ENCODE results near the gene SLC34A3.
A peak's percentile ranks its signal among the peaks of the same experiment; 100 is the strongest.
"Not testable (repeated sequence)": the region's sequence is repeated elsewhere in the genome, so short reads cannot be mapped to it uniquely, and the experiment has no call there.

Gene SLC34A3

DNA sequence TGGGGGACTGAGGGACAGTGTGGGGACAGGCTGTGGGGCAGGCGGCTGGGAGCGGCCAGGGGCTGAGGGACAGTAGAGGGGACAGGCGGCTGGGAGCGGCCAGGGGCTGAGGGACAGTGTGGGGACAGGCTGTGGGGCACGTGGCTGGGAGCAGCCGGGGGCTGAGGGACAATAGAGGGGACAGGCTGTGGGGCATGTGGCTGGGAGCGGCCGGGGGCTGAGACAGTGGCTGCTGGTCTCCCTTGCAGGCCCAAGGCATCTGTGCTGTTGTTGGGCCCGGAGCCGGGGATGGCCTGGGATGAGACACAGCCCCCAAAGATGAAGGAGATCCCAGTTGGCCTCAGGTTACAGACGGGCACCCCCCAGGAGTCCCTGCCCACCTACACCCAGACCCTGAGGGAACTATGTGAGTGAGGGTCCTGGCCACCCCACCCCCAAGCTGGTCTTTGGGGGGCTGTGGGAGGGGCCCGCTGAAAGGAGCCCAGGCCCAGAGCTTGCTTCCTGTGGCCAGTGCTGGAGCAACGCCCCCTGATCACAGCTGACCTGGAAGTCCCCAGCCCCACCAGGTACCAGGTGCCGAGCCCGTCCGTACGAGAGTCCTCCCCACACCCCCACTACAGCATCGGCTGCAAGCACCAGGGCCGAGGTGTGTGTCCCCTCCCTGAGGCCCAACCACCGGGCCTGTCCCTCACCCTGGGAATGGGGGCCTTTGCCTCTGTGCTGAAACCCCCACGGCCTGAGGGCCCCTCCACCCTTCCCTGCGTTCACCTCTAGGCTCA is 21.0 kb downstream of the SLC34A3 start:
- no peaks in the 10 kb centered on the region for H3K9me3 ChIP-seq (ENCODE audit: control insufficient read depth, low read length)
- H3K36me3 ChIP-seq (ENCODE audit: control insufficient read depth, insufficient read depth, low read length): no peaks in the 10 kb centered on the region
- H3K4me3 ChIP-seq (ENCODE audit: insufficient read depth, low read depth, low read length): no peak overlapping the region
- no peak overlapping the region for H3K27ac ChIP-seq (ENCODE audit: insufficient read depth, low read depth, low read length, poor library complexity, severe bottlenecking)
- no peaks in the 10 kb centered on the region for H3K27me3 ChIP-seq (ENCODE audit: control insufficient read depth, insufficient read depth, low read length, poor library complexity, severe bottlenecking)
- peaks cover 45% of the 10 kb centered on the region for H3K4me1 ChIP-seq (ENCODE audit: control insufficient read depth, insufficient read depth, low read length)
- 85 to 88% methylated on average over 22 of the region's 22 CpGs for WGBS, 2 experiments

DNA sequence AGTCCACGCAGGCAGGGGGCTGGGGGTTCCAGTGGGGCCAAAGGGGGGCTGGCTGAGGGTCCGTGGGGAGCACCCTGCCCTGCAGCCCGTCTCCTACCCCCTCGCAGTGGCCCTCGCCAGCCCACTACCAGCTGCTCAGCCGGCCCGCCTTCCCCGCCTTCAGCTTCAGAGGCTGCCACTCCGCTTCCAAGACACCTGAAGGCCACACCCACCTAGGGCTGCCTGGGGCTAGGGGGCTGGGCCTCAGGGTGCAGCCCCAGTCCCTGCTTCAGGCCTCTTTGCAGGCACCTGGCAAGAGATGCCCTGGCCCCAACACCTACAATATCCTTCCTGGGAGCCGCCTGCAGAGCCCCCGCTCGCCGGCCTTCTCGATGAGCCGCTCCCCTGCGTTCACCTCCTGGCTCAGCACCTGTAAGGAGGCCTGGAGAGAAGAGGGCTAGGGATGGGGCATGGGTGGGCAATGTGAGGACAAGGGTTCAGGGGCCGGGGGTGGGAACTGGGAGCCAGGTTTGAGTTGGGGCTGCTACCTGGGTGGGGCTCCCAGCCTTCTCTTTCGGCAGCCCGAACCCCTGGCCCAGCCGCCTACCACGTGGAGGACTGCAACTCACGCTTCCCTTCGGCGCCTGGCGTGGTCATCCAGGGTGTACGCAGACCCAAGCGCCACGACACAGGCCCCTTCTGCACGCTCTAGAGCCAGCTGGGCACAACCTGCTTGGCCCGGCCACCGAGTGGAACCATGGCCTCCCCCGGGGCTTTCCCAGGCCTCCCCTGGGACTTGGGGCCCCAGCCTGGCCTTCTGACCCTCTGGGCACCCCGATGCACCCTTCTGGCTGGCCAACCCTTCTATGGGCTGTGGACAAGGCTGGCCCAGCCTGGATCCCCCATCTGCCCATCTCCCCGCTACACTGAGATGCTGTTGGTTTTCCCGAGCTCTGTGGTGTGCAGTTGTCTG is 22.1 kb downstream of the SLC34A3 start:
- 80 to 82% methylated on average over 35 of the region's 35 CpGs for WGBS, 2 experiments
- no peaks in the 10 kb centered on the region for H3K27me3 ChIP-seq (ENCODE audit: control insufficient read depth, insufficient read depth, low read length, poor library complexity, severe bottlenecking)
- no peaks in the 10 kb centered on the region for H3K36me3 ChIP-seq (ENCODE audit: control insufficient read depth, insufficient read depth, low read length)
- H3K4me3 ChIP-seq (ENCODE audit: insufficient read depth, low read depth, low read length): no peak overlapping the region
- no peaks in the 10 kb centered on the region for H3K9me3 ChIP-seq (ENCODE audit: control insufficient read depth, low read length)
- H3K4me1 ChIP-seq (ENCODE audit: control insufficient read depth, insufficient read depth, low read length): peaks cover 38% of the 10 kb centered on the region
- no peak overlapping the region for H3K27ac ChIP-seq (ENCODE audit: insufficient read depth, low read depth, low read length, poor library complexity, severe bottlenecking)

DNA sequence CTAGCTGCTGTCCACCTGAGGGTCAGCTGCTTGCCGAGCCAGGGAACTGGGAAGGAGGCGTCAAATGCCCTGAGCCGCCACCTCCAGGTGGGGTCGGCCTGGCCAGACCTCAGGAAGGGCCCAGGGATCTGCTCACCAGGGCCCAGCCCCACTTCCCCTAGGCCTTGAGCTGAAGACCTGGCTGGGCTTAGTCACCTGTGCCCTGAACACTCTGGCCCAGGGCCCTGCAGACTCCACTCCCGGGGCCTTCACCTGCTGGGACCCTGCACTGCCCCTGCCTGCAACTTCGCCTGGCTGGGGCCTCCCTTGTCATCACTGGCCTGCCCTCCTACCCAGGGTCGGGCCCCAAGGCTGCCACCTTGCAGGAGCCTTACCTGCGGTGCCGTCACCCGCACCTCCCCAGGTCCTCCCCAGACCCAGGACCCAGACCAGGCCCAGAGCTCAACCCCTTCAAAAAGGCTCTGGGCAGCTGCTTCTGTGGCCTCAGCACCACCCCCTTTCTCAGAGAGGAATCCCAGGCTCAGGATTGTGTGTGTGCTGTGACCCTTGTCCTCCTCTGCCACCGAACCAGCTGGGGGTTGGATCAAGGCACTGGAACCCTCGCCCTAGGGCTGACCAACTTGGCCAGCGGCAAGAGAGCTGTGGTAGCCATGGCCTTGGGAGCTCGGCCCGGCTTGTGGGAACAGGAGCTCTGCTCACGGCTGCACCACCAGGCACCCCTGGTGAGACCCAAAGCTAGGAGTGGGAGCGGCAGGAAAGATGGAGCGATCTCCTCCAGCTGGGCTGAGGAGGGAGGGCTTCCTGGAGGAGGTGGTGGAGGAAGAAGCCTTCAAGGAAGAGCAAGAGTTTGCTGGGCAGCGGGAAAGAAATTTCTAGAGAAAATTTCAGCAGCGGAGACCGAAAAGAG is 23.3 kb downstream of the SLC34A3 start:
- no peaks in the 10 kb centered on the region for H3K27me3 ChIP-seq (ENCODE audit: control insufficient read depth, insufficient read depth, low read length, poor library complexity, severe bottlenecking)
- H3K27ac ChIP-seq (ENCODE audit: insufficient read depth, low read depth, low read length, poor library complexity, severe bottlenecking): no peak overlapping the region
- 58 to 59% methylated on average over 21 of the region's 21 CpGs for WGBS, 2 experiments
- peaks cover 38% of the 10 kb centered on the region for H3K4me1 ChIP-seq (ENCODE audit: control insufficient read depth, insufficient read depth, low read length)
- H3K9me3 ChIP-seq (ENCODE audit: control insufficient read depth, low read length): no peaks in the 10 kb centered on the region
- H3K4me3 ChIP-seq (ENCODE audit: insufficient read depth, low read depth, low read length): peak overlapping the region; percentile 74
- peaks cover 5% of the 10 kb centered on the region for H3K36me3 ChIP-seq (ENCODE audit: control insufficient read depth, insufficient read depth, low read length)

DNA sequence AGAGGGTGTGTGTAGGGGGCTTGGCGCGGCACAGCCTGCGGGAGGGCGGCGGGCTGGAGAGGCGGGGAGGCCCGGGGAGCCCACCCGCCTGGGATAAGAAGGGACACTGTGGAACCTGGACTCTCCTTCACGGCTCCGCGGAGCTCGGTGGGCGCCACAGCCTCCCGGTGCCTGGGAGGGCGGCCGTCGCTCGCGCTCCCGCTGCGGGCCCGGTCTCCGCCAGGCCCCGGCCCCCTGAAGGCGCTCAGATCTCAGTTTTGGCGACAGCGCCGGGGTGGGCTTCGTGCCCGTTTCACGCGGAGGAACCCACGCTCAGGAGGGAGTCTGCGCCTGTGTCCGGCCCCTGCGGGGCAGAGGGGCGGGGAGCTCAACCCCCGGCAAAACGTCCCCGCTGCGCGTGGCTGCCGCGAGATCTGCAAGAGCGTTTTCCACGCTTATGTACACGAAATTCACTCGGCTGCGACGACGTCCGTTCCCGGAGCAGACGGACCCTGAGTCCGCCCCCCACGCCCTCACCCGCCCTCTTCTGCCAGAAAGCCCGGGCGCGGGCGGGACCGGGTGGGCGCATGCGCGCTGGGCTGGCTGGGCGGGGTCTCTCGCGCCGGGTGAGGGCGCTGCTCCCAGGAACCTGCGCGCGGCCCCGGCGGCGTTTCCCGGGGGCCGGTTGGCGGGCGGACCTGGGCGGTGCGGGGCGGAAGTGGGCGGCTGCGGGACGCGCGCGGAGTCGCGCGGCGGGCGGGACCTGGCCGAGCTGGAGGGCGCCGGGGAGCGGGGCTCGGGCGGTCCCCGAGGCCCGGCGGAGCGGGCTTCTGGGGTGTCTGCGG is 24.1 kb downstream of the SLC34A3 start, which contains the start of gene NELFB:
Gene NELFB (plus strand): TSS at position 704 of the 824 bp plus-strand sequence.
- Histone ChIP-seq H3K36me3 (ENCODE audit: control insufficient read depth, insufficient read depth, low read length) (peaks cover 7% of the 10 kb centered on the region), H3K4me3 (ENCODE audit: insufficient read depth, low read depth, low read length) (peak within 1 kb of the TSS; percentile 74), H3K9me3 (ENCODE audit: control insufficient read depth, low read length) (no peaks in the 10 kb centered on the region), H3K27ac (ENCODE audit: insufficient read depth, low read depth, low read length, poor library complexity, severe bottlenecking) (peak within 1 kb of the TSS; percentile 76), H3K27me3 (ENCODE audit: control insufficient read depth, insufficient read depth, low read length, poor library complexity, severe bottlenecking) (no peaks in the 10 kb centered on the region), H3K4me1 (ENCODE audit: control insufficient read depth, insufficient read depth, low read length) (peaks cover 38% of the 10 kb centered on the region)
- WGBS, 2 experiments: 1% methylated on average over 105 of the region's 105 CpGs

DNA sequence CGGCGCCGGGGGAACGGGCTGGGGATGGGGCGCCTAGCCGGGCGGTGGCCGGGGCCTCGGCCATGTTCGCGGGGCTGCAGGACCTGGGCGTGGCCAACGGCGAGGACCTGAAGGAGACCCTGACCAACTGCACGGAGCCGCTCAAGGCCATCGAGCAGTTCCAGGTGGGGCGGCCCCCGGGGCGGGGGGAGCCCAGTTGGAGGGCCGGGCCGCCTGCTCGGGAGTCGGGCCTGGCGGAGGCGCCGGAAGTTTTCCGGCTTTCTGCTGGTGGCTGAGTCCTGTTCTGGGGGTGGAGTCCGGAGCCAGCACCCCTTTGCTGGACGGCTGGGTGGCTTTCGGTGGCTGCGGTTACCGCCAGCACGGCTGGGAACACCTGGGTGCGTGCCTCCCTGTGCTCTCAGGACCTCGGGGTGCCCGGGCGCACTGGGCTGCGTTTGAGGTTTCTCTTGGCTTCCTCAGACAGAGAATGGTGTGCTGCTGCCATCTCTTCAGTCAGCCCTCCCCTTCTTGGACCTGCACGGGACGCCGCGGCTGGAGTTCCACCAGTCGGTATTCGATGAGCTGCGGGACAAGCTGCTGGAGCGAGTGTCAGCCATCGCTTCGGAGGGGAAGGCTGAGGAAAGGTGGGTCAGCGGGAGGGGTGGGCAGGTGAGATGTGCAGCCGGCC is 24.9 kb downstream of the SLC34A3 start:
- peak overlapping the region; percentile 76 for H3K27ac ChIP-seq (ENCODE audit: insufficient read depth, low read depth, low read length, poor library complexity, severe bottlenecking)
- H3K27me3 ChIP-seq (ENCODE audit: control insufficient read depth, insufficient read depth, low read length, poor library complexity, severe bottlenecking): no peaks in the 10 kb centered on the region
- H3K4me3 ChIP-seq (ENCODE audit: insufficient read depth, low read depth, low read length): peak overlapping the region; percentile 74
- peaks cover 7% of the 10 kb centered on the region for H3K36me3 ChIP-seq (ENCODE audit: control insufficient read depth, insufficient read depth, low read length)
- H3K4me1 ChIP-seq (ENCODE audit: control insufficient read depth, insufficient read depth, low read length): peaks cover 36% of the 10 kb centered on the region
- 4% methylated on average over 51 of the region's 51 CpGs for WGBS, 2 experiments
- H3K9me3 ChIP-seq (ENCODE audit: control insufficient read depth, low read length): no peaks in the 10 kb centered on the region

DNA sequence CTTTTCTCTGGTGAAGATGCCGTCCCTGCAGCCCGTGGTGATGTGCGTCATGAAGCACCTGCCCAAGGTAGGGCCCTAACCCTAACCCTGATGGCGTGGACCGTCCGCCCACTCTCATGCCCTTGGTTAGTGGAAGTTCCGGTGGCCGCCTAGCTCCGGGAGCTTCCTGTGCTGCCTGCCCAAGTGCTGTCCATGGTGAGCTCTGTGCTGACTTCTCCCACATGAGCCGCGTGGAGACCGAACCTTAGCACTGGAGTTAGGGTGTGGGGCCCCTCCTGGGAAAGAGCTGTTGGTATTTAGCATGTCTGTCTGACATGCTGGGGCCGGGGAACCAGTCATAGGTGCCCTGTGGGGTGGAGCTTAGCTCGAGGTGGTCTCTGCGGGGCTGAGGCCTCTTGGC is 25.7 kb downstream of the SLC34A3 start:
- H3K27me3 ChIP-seq (ENCODE audit: control insufficient read depth, insufficient read depth, low read length, poor library complexity, severe bottlenecking): no peaks in the 10 kb centered on the region
- H3K36me3 ChIP-seq (ENCODE audit: control insufficient read depth, insufficient read depth, low read length): peaks cover 7% of the 10 kb centered on the region
- H3K9me3 ChIP-seq (ENCODE audit: control insufficient read depth, low read length): no peaks in the 10 kb centered on the region
- H3K4me1 ChIP-seq (ENCODE audit: control insufficient read depth, insufficient read depth, low read length): peaks cover 29% of the 10 kb centered on the region
- WGBS, 2 experiments: 96% methylated on average over 15 of the region's 15 CpGs
- peak overlapping the region; percentile 74 for H3K4me3 ChIP-seq (ENCODE audit: insufficient read depth, low read depth, low read length)
- no peak overlapping the region for H3K27ac ChIP-seq (ENCODE audit: insufficient read depth, low read depth, low read length, poor library complexity, severe bottlenecking)

DNA sequence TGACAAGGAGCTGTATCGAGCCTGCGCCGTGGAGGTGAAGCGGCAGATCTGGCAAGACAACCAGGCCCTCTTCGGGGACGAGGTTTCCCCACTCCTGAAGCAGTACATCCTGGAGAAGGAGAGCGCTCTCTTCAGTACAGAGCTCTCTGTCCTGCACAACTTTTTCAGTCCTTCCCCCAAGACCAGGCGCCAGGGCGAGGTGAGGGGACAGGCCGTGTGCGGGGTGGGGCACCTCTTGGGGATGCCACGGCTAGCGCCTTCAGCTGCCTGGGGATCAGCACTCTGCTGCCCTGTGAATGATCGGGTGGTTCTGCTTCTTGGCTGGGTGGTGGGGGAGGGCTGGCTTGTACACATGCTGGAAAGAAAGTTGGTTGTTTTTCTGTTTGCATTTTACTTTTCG is 26.2 kb downstream of the SLC34A3 start:
- WGBS, 2 experiments: 95% methylated on average over 15 of the region's 15 CpGs

DNA sequence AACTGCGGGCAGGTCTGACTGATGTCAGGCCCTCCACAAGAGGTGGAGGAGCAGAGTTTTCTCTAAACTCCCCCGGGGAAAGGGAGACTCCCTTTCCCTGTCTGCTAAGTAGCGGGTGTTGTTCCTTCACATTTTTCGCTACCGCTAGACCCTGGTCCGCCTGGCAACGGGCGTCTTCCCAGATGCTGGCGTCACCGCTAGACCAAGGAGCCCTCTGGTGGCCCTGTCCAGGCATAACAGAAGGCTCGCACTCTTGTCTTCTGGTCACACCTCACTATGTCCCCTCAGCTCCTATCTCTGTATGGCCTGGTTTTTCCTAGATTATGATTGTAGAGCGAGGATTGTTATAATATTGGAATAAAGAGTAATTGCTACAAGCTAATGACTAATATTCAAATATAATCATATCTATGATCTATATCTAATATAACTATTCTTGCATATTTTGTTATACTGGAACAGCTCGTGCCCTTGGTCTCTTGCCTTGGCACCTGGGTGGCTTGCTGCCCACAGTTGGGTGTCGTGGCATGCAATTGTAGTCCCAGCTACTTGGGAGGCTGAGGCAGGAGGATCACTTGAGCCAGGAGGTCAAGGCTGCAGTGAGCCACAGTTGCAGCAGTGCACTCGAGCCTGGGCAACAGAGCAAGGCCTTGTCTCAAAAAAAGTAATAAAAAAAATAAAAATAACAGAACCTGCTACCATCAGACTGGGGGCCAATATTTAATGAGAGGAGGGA is 31.6 kb downstream of the SLC34A3 start:
- not testable (repeated sequence) for H3K4me1 ChIP-seq (ENCODE audit: control insufficient read depth, insufficient read depth, low read length); H3K27me3 ChIP-seq (ENCODE audit: control insufficient read depth, insufficient read depth, low read length, poor library complexity, severe bottlenecking); H3K9me3 ChIP-seq (ENCODE audit: control insufficient read depth, low read length); H3K4me3 ChIP-seq (ENCODE audit: insufficient read depth, low read depth, low read length); H3K27ac ChIP-seq (ENCODE audit: insufficient read depth, low read depth, low read length, poor library complexity, severe bottlenecking)
- 39 to 44% methylated on average over 13 of the region's 15 CpGs for whole genome bisulfite sequencing, 2 experiments
- peaks cover 23% of the 10 kb centered on the region for H3K36me3 ChIP-seq (ENCODE audit: control insufficient read depth, insufficient read depth, low read length)

More for the DNA sequence above, 26.2 kb downstream of the SLC34A3 start:
- Histone ChIP-seq H3K36me3 (ENCODE audit: control insufficient read depth, insufficient read depth, low read length) (peaks cover 7% of the 10 kb centered on the region), H3K27me3 (ENCODE audit: control insufficient read depth, insufficient read depth, low read length, poor library complexity, severe bottlenecking) (no peaks in the 10 kb centered on the region), H3K4me1 (ENCODE audit: control insufficient read depth, insufficient read depth, low read length) (peaks cover 24% of the 10 kb centered on the region), H3K4me3 (ENCODE audit: insufficient read depth, low read depth, low read length) (no peak overlapping the region), H3K27ac (ENCODE audit: insufficient read depth, low read depth, low read length, poor library complexity, severe bottlenecking) (no peak overlapping the region), H3K9me3 (ENCODE audit: control insufficient read depth, low read length) (no peaks in the 10 kb centered on the region)
